Prostate gland (tissue), 2 donors: ENCODE results near the gene TSR3. TPM values are rescaled to one million over a fixed set of nuclear protein-coding genes. Genes with fewer than 3 reads are reported as not detected.
A peak's percentile ranks its signal among the peaks of the same experiment; 100 is the strongest.

Source experiments
- DNase-seq: peaks from one replicate; pipeline ENCODE4 v3.0.0-alpha.2; 2019; ENCODE audit warnings: low spot score
- H3K27ac ChIP-seq, 2 donors: fragments of 200-600 bp; sonication (generic); 2 replicates each; pipeline ENCODE4 v1.5.1; 2017 to 2019
- H3K27me3 ChIP-seq: fragments of 200-600 bp; sonication (generic); replicated peaks from 2 replicates; pipeline ENCODE4 v1.5.1; 2019; ENCODE audit not compliant: insufficient read depth
- H3K36me3 ChIP-seq, 2 donors: fragments of 200-600 bp; sonication (generic); 1 replicate in 1 of 2; 2 replicates in 1 of 2; pipeline versions ENCODE4 v1.5.1 to v1.8.1; 2017 to 2019
- H3K4me1 ChIP-seq: fragments of 200-600 bp; sonication (generic); replicated peaks from 2 replicates; pipeline ENCODE4 v1.5.1; 2019
- H3K4me3 ChIP-seq, 2 donors: fragments of 200-600 bp; sonication (generic); 2 replicates each; pipeline ENCODE4 v1.5.1; 2017 to 2019
- H3K9me3 ChIP-seq: fragments of 200-600 bp; sonication (generic); 2 replicates; pipeline ENCODE4 v1.5.1; 2017
- CTCF ChIP-seq, 4 experiments: fragments of 200-600 bp in 2 of 4; fragments of 450-650 bp in 2 of 4; sonication (generic) in 2 of 4; IDR thresholded peaks; 1 replicate in 3 of 4; 2 replicates in 1 of 4; pipeline ENCODE4 v1.5.1; 2016 to 2019; ENCODE audit warnings: antibody characterized with exemption in 4 of 4, mild to moderate bottlenecking in 2 of 4, moderate library complexity in 2 of 4
- POLR2A ChIP-seq: fragments of 450-650 bp; IDR thresholded peaks from one replicate; pipeline ENCODE4 v1.6.1; 2016; ENCODE audit warnings: antibody characterized with exemption, mild to moderate bottlenecking
- POLR2AphosphoS5 ChIP-seq: sonication (generic); formaldehyde crosslinking; IDR thresholded peaks from one replicate; pipeline ENCODE4 v1.6.1; 2017; ENCODE audit warnings: antibody characterized with exemption
- WGBS: methylation state at CpG from one replicate; pipeline ENCODE4 v1.1.5; 2018; 5-methylcytosine and 5-hydroxymethylcytosine counted together
- intact Hi-C: fragments of 100-400 bp; cut with DNase I; formaldehyde crosslinking; loops from one replicate; pipeline ENCODE4 v1.14.2; 2022
- total RNA-seq, 2 donors: library from RNA; depleted of rRNA; stranded (reverse); fragments of >200 nt; gene quantifications; one replicate each; pipeline ENCODE4 v1.1.0, GENCODE V29; 2016

The TSR3 gene
- total RNA-seq, 2 donors from 2014 or later: 108 to 148 TPM

GRCh38 chr16:1338119-1338730 is 13.5 kb downstream of the TSR3 start:
- Histone ChIP-seq H3K9me3 (no peaks in the 10 kb centered on the region), H3K27ac (no peak overlapping the region), H3K4me3 (no peak overlapping the region), H3K36me3 (no peaks in the 10 kb centered on the region), H3K27me3 (no peaks in the 10 kb centered on the region), H3K4me1 (peaks cover 3% of the 10 kb centered on the region)
- WGBS: 72% methylated on average over 16 of the region's 30 CpGs
- DNase-seq: no peak
- no peak for TF ChIP-seq POLR2A
- peak in 2 of 4 experiments; percentile 19 to 35 for TF ChIP-seq CTCF (IDR thresholded peaks at IDR 0.05)
- intact Hi-C loops: no loop called here

GRCh38 chr16:1337486-1337885 is 14.2 kb downstream of the TSR3 start:
- H3K4me1 ChIP-seq: peaks cover 6% of the 10 kb centered on the region
- DNase-seq: no peak
- H3K36me3 ChIP-seq: no peaks in the 10 kb centered on the region
- no peak overlapping the region for H3K4me3 ChIP-seq
- 61% methylated on average over 9 of the region's 9 CpGs for WGBS
- no peaks in the 10 kb centered on the region for H3K9me3 ChIP-seq
- no peaks in the 10 kb centered on the region for H3K27me3 ChIP-seq
- intact Hi-C loops: no loop called here
- H3K27ac ChIP-seq: no peak overlapping the region
- TF ChIP-seq POLR2A (no peak), POLR2AphosphoS5 (no peak), CTCF (IDR thresholded peaks at IDR 0.05) (no peak)

GRCh38 chr16:1336619-1337018 is 15.1 kb downstream of the TSR3 start:
- Histone ChIP-seq H3K9me3 (no peaks in the 10 kb centered on the region), H3K27ac (no peak overlapping the region), H3K36me3 (no peaks in the 10 kb centered on the region), H3K4me3 (no peak overlapping the region), H3K27me3 (no peaks in the 10 kb centered on the region), H3K4me1 (peaks cover 13% of the 10 kb centered on the region)
- no peak for DNase-seq
- intact Hi-C loops: no loop called here
- TF ChIP-seq CTCF (IDR thresholded peaks at IDR 0.05) (no peak), POLR2AphosphoS5 (no peak), POLR2A (no peak)
- WGBS: 79% methylated on average over 13 of the region's 15 CpGs

GRCh38 chr16:1335996-1336395 is 15.7 kb downstream of the TSR3 start:
- Histone ChIP-seq H3K27ac (no peak overlapping the region), H3K27me3 (no peaks in the 10 kb centered on the region), H3K36me3 (no peaks in the 10 kb centered on the region), H3K4me3 (no peak overlapping the region), H3K9me3 (no peaks in the 10 kb centered on the region), H3K4me1 (peaks cover 19% of the 10 kb centered on the region)
- 25% methylated on average over 12 of the region's 12 CpGs for WGBS
- TF ChIP-seq POLR2A (no peak), POLR2AphosphoS5 (no peak), CTCF (IDR thresholded peaks at IDR 0.05) (no peak)
- intact Hi-C loops: no loop called here
- DNase-seq: no peak

GRCh38 chr16:1335211-1335971 is 16.3 kb downstream of the TSR3 start:
- Histone ChIP-seq H3K36me3 (no peaks in the 10 kb centered on the region), H3K9me3 (no peaks in the 10 kb centered on the region), H3K27me3 (no peaks in the 10 kb centered on the region), H3K4me1 (peaks cover 19% of the 10 kb centered on the region), H3K27ac (no peak overlapping the region), H3K4me3 (no peak overlapping the region)
- WGBS: 57% methylated on average over 16 of the region's 16 CpGs
- TF ChIP-seq CTCF (IDR thresholded peaks at IDR 0.05) (no peak), POLR2AphosphoS5 (no peak), POLR2A (no peak)
- no peak for DNase-seq
- intact Hi-C loops: no loop called here
